IPS-18c (cell line): Measurements from ENCODE around the gene GALNT5.
"Not testable (repeated sequence)": the region's sequence is repeated elsewhere in the genome, so short reads cannot be mapped to it uniquely, and the experiment has no call there.

Source experiments
- H3K4me3 ChIP-seq: 2 replicates; pipeline ENCODE4 v1.7.0; 2013; ENCODE audit warnings: low read depth, mild to moderate bottlenecking, low read length, moderate library complexity; ENCODE audit not compliant: insufficient read depth
- H3K9me3 ChIP-seq: one replicate; pipeline ENCODE4 v1.6.1; 2013; ENCODE audit warnings: mild to moderate bottlenecking, low read length, moderate library complexity; ENCODE audit not compliant: control insufficient read depth, insufficient read depth

GALNT5 gene, protein sequence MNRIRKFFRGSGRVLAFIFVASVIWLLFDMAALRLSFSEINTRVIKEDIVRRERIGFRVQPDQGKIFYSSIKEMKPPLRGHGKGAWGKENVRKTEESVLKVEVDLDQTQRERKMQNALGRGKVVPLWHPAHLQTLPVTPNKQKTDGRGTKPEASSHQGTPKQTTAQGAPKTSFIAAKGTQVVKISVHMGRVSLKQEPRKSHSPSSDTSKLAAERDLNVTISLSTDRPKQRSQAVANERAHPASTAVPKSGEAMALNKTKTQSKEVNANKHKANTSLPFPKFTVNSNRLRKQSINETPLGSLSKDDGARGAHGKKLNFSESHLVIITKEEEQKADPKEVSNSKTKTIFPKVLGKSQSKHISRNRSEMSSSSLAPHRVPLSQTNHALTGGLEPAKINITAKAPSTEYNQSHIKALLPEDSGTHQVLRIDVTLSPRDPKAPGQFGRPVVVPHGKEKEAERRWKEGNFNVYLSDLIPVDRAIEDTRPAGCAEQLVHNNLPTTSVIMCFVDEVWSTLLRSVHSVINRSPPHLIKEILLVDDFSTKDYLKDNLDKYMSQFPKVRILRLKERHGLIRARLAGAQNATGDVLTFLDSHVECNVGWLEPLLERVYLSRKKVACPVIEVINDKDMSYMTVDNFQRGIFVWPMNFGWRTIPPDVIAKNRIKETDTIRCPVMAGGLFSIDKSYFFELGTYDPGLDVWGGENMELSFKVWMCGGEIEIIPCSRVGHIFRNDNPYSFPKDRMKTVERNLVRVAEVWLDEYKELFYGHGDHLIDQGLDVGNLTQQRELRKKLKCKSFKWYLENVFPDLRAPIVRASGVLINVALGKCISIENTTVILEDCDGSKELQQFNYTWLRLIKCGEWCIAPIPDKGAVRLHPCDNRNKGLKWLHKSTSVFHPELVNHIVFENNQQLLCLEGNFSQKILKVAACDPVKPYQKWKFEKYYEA

DNA sequence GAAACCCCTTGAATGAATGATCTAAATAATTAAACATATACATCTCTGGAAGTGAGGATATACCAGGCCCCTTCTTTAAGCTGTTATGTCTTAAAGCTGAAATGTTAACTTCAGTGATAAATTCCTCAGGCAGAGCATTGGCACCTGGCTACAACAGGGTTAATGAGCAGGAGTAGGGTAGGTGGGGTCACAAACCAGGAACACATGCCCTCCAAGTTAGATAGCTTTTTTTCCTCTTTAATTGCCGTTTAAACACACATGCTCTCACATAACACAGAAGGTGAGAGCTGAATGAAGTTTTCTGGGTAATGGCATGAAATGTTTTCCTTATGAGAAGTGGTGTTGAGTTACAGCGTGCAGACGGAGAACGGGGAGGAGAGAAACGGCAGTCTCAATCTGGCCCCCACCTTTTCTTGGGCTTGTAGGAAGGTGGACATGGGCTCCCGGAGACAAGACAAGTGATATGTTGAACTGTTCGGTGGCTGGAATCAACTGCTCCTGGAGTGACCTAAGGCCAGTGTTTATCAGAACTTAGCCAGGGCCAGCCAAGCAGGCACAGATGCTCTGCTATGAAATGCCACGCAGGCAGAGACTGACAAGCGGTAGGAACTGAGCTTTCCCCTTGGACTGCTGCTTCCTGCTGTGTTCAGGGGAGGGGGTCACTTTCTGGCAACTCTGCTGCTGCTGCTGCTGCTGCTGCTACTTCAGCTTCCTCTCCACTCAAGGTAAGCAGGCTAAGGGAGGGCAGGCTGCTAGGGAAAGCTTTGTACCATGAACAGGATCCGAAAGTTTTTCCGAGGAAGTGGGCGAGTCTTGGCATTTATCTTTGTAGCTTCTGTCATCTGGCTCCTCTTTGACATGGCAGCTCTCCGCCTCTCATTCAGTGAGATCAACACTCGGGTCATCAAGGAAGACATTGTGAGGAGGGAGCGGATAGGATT lies at the start of gene GALNT5:
Gene GALNT5, plus strand, starts transcription at position 394 of the 941 bp plus-strand sequence. Its CDS starts 378 bp downstream, at position 772.
- H3K4me3 ChIP-seq, result peak within 1 kb of the TSS; percentile 25; the same call in 1 of the 2 replicates
- no peaks in the 10 kb centered on the region for H3K9me3 ChIP-seq

DNA sequence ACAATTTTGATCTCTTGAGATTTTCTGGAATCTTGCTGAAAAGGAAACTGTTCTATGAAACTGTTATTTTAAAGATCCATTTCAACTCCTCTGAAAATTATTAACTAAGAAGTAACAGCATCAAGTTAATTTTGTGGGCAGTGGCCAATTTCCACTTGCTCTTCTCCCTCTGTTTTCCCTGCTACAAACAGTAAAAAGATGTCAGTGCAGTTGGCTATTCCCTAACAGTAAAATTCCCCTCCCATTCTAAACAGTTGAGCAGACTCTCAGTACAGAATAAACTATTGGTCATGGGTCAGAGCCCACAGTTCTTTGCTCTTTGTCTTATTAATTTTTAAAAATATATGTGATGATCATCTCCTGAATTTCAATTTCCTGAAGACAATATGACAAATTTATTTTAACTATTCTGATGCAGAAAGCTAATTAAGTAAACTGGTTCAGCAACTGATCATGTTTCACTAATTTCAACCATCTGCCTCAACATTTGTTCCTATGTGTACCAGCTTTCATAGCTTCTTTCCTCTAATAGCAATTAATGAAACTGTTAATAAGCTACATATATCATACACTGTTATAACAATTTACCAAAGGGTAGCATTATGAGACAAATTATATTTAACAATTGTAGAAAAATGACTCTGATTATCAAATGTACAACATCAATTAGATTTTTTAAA lies 41.1 kb upstream of the GALNT5 start:
- Histone ChIP-seq H3K4me3 (no peak overlapping the region), H3K9me3 (no peaks in the 10 kb centered on the region)

DNA sequence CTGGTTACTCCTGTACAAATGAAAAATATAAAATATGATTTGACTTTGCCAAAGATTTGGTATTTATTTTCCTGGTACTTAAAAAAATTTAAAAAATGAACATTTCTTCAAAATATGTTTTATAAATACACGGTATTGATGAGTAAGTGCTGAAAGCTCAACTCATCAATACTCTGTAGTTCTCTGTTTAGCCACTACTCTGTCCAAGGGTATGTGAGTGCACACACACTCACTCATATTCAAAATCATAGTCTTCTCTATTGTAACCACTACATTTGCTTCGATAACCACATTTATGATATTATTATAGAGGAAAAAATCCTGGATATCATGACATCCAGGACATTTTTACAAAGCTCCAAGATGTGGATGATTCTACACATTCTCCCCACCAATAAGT lies 40.1 kb upstream of the GALNT5 start:
- H3K9me3 ChIP-seq, result no peaks in the 10 kb centered on the region
- H3K4me3 ChIP-seq, result no peak overlapping the region

DNA sequence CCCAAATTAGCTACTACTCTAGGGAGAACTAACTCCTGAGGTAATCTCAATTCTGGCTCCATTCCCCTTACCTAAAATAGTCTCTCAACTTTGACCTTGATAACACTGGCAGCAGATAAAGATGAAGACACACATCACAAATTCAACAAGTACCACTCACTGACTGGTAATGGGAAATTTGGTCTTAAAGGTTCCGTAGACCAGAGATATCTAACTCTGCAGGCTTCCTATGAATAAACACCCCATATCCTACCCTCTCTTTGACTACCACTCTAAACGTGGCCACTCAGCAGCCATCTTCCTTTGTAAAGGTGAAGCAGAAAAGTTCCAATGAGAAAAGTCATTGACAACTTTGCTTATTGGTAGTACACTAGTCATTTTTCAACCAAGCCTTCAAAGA lies 38.6 kb upstream of the GALNT5 start:
- no peaks in the 10 kb centered on the region for H3K9me3 ChIP-seq
- no peak overlapping the region for H3K4me3 ChIP-seq

DNA sequence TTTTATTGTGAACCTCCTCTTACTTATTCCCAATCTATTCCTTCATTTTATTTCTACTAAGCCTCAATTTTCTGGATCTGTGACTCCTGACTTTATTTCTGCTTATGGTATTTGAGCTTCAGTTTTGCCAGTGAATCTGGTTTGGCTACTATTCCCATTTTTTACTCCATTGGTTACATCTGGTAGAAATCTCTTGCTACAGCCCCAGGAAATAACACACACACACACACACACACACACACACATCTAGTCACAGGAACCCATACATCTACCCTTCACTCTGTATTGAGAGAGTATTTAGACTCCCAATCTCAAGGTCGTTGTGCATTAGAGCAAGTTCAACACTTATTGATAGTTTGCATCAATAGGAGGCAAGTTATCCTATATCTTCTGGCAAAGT lies 37.0 kb upstream of the GALNT5 start:
- H3K4me3 ChIP-seq, result no peak overlapping the region
- H3K9me3 ChIP-seq, result no peaks in the 10 kb centered on the region

DNA sequence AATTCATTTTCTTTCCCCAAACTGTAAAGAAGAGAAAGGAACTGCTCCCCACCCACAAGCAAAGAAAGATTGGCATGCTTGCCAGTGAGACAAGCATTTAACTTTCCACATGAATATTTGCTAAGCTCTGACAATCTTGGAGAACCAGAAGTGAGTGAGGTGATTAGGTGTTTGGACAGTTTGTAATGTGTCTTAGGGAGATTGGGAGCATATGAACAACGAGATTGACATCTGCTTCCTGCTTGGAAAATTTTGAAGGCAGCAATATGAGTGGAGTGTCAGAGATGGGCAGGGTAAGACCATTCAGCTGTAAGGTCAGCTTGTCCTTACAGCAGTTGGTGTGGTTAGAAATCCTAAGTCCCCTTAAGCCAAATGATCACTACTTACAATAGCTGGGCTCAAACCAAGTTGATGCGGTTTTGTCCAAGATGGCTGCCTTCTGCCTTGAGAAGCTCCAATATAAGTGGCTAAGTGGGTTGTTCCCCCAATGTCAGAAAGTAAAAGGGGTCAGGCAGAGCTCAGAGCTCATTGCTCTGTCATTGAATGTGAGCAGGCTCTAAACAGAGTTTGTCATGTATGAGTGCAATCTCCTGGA lies 36.0 kb upstream of the GALNT5 start:
- H3K9me3 ChIP-seq, result no peaks in the 10 kb centered on the region
- H3K4me3 ChIP-seq, result no peak overlapping the region

DNA sequence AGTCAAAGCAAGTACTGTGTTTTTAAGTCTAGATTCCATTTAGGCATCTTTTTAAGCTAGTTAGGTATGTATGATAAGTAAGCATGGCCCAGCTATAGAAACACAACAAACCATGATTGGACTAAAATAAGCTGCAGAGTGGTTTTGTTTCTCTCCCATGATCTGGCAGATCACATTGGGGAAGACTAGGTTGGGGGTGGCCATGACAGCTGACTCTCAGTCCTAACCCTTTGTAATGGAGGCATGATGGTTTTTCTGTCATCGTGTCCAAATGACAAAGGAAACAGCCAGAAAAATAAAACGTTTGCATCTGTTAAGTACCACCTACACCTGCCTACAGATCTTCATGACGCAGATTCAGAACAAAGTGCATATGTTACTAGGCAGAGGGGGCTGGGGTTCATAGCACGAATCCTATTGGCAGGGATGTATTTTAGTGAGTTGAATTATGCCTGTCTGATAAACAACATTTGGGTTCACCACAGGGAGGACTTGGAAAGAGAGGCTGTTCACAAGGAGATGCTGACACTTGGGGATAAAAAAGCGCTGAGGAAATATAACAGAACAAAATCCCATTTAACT lies 33.8 kb upstream of the GALNT5 start:
- Histone ChIP-seq H3K9me3 (no peaks in the 10 kb centered on the region), H3K4me3 (no peak overlapping the region)

DNA sequence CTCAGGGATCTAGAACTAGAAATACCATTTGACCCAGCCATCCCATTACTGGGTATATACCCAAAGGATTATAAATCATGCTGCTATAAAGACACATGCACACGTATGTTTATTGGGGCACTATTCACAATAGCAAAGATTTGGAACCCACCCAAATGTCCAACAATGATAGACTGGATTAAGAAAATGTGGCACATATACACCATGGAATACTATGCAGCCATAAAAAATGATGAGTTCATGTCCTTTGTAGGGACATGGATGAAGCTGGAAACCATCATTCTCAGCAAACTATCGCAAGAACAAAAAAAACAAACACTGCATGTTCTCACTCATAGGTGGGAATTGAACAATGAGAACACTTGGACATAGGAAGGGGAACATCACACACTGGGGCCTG lies 33.1 kb upstream of the GALNT5 start:
- not testable (repeated sequence) for H3K4me3 ChIP-seq, H3K9me3 ChIP-seq

DNA sequence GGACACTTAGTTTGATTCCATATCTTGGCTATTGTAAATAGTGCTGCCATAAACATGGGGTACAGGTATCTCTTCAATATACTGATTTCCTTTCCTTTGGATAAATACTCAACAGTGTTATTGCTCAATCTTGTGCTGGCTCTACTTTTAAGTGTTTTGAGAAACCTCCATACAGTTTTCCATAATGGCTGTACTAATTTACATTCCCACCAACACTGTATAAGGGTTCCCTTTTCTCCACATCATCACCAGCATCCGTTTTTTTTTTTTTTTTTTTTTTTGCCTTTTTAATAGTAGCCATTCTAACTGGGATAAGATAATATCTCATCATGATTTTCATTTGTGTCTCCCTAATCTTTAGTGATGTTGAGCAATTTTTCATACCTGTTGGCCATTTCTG lies 29.9 kb upstream of the GALNT5 start:
- Histone ChIP-seq H3K9me3 (no peaks in the 10 kb centered on the region), H3K4me3 (no peak overlapping the region)

DNA sequence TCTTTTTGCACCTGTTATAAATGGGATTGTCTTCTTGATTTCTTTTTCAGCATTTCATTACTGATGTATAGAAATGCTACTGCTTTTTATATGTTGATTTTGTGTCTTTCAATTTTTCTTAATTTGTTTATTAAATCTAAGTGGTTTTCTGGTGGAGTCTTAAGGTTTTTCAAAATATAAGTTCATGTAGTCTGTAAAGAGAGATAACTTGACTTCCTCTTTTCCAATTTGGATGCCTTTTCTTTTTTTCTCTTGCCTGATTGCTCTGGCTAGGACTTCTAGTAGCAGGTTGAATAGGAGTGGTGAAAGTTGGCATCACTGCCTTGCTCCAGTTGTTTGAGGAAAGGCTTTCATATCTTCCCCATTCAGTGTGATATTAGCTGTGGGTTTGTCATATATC lies 28.6 kb upstream of the GALNT5 start:
- no peaks in the 10 kb centered on the region for H3K9me3 ChIP-seq
- no peak overlapping the region for H3K4me3 ChIP-seq

DNA sequence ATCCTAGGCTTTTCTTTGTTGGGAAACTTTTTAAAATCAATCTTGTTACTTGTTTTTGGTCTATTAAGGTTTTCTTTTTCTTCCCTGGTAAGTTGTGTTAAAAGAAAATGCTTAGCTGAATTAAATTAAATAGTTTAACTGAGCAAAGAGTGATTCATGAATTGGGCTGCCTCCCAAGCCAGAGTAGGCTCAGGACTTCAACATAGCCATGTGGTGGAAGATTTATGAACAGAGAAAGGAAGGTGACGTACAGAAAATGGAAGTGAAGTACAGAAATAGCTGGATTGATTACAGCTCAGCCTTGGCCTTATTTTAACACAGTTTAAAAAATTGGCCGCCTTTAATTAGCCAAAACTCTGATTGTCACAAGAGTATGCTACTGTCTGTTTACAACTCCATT lies 27.9 kb upstream of the GALNT5 start:
- Histone ChIP-seq H3K9me3 (no peaks in the 10 kb centered on the region), H3K4me3 (no peak overlapping the region)

DNA sequence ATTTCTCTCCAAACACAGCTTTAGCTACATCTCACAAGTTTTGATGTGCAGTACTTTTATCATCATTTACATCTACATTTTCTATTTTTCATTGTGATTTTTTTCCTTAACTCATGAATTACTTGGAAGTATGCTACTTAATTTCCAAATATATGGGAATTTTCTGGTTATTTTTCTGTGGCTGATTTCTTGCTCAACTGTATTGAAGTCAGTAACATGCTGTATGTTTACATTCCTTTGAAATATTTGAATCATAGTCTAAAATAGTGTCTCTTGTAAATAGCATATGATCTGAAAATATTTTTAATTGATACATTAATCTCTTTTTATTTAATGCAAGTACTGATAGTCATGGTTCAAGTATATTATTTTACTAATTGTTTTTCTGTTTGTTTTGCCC lies 26.0 kb upstream of the GALNT5 start:
- Histone ChIP-seq H3K4me3 (no peak overlapping the region), H3K9me3 (no peaks in the 10 kb centered on the region)

DNA sequence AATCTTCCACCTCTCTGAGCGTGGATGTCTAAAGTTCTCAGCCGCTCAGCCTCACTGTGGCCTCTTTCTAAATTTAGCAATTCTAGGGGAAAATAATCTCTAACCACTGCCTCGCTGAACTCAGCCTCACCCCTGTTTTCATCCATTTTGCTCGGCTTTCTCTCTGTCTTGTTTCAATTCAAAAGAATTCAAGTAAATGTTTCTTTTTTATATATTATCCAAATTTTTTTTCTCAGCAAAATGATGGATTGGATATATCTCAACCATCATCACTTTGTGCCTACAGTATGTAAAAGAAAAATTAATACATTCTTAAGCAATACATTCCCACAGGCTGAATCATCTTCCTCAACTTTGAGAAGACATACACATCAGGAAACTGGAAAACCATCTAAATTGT lies 24.0 kb upstream of the GALNT5 start:
- no peak overlapping the region for H3K4me3 ChIP-seq
- no peaks in the 10 kb centered on the region for H3K9me3 ChIP-seq

DNA sequence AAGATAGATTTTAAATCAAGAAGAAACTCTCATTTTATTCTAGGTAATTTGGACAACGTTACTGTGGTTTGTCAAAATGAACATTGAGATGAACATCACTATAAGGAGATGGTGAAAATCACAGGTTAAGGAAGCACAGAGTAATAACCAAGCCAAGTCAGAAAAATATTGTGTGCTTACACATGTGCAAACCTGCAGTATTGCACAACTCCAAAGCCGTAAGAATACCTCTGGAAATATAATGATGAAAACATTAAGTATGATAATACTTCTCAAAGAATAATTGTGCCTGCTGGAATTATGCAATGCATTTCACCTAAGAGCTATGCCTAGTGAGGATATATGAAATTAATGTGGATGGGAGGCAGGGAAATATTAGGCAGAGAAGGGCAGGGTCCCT lies 21.1 kb upstream of the GALNT5 start:
- no peak overlapping the region for H3K4me3 ChIP-seq
- no peaks in the 10 kb centered on the region for H3K9me3 ChIP-seq

DNA sequence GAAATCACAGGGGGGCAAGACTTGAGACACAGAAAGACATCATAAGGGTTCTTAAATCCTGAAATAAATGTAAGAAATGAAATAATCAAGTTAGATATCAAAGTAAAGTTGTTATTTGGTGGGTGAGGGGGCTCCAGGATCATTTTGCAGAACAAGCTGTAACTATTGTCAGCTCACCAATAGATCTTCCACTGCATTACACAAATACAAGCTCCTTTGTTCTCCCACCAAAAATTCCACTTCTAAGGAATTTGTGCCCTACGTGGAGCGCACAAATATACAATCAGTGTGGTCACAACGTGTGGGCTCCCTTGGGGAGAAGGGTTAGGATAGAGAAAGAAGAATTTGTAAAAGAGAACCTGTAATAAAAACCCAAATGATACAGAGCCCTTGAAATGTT lies 19.2 kb upstream of the GALNT5 start:
- Histone ChIP-seq H3K4me3 (no peak overlapping the region), H3K9me3 (no peaks in the 10 kb centered on the region)

DNA sequence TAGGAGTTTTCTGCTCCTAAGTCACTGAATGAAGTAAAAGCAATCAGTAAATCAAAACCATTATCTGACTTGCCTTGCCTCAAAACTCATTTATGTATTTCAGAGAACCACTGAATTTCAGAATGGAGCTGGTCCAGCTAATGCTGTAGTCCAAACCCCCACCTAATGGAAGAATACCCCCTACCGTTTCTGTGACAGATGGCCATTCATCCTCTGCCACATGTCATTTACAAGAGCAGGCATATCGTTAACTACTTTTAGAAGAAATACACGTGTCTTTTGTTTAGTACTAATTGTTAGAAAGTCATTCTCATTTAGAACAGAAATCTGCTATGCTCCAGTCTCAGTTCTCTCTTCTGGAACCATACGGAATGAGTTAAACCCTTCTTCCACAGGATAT lies 12.8 kb upstream of the GALNT5 start:
- Histone ChIP-seq H3K4me3 (no peak overlapping the region), H3K9me3 (no peaks in the 10 kb centered on the region)
